Measurements from ENCODE around the gene KIRREL3. TPM values are rescaled to one million over a fixed set of nuclear protein-coding genes. Genes with fewer than 3 reads are reported as not detected.
A peak's percentile ranks its signal among the peaks of the same experiment; 100 is the strongest.

The KIRREL3 gene
- total and polyA plus RNA-seq, 4 donors = 0.02 to 0.71 (median 0.15) TPM; not detected in 1

GRCh38 chr11:126781942-126782341 lies 218.6 kb downstream of the KIRREL3 start:
- TF ChIP-seq CTCF (IDR thresholded peaks at IDR 0.05; ENCODE audit: control extremely low read depth, extremely low read depth) = no peak
- DNase-seq (no peak), ATAC-seq (ENCODE audit: insufficient read depth, low FRiP score) (no peak)
- 74 to 84% methylated on average over 5 of the region's 5 CpGs for WGBS, 2 donors
- Histone ChIP-seq H3K36me3 (ENCODE audit: control insufficient read depth in 4 of 4, insufficient read depth in 4 of 4, low read length in 4 of 4) (no peaks in the 10 kb centered on the region), H3K4me1 (ENCODE audit: control insufficient read depth in 5 of 5, insufficient read depth in 5 of 5, low read length in 5 of 5) (no peaks in the 10 kb centered on the region), H3K9me3 (ENCODE audit: control insufficient read depth in 4 of 4, insufficient read depth in 3 of 4, low read length in 3 of 4) (no peaks in the 10 kb centered on the region), H3K4me3 (no peak overlapping the region), H3K9ac (ENCODE audit: insufficient read depth in 1 of 2, low read length in 2 of 2) (no peak overlapping the region), H3K27ac (ENCODE audit: low read depth in 1 of 2, low read length in 1 of 2) (no peak overlapping the region), H3K27me3 (ENCODE audit: control insufficient read depth in 3 of 3, insufficient read depth in 3 of 3, low read length in 2 of 3) (peaks cover 0 to 2% (median 0%) of the 10 kb centered on the region in 3 donors)

- 69 to 83% methylated on average over 3 of the region's 3 CpGs for WGBS, 2 donors
- ATAC-seq (ENCODE audit: insufficient read depth, low FRiP score) = no peak
- DNase-seq = peak; percentile 14 to 71 (median 32)
Measured at GRCh38 chr11:126776119-126776518, 224.5 kb downstream of the KIRREL3 start.

GRCh38 chr11:126772267-126772666 lies 228.3 kb downstream of the KIRREL3 start:
- ATAC-seq (ENCODE audit: insufficient read depth, low FRiP score) = no peak
- no peaks in the 10 kb centered on the region for H3K9me3 ChIP-seq (ENCODE audit: control insufficient read depth in 4 of 4, insufficient read depth in 3 of 4, low read length in 3 of 4)

More at GRCh38 chr11:126776119-126776518, 224.5 kb downstream of the KIRREL3 start:
- TF ChIP-seq CTCF (IDR thresholded peaks at IDR 0.05; ENCODE audit: control extremely low read depth, extremely low read depth) = no peak
- Histone ChIP-seq H3K9ac (ENCODE audit: insufficient read depth in 1 of 2, low read length in 2 of 2) (no peak overlapping the region), H3K27me3 (ENCODE audit: control insufficient read depth in 3 of 3, insufficient read depth in 3 of 3, low read length in 2 of 3) (no peaks in the 10 kb centered on the region), H3K4me1 (ENCODE audit: control insufficient read depth in 5 of 5, insufficient read depth in 5 of 5, low read length in 5 of 5) (no peaks in the 10 kb centered on the region), H3K36me3 (ENCODE audit: control insufficient read depth in 4 of 4, insufficient read depth in 4 of 4, low read length in 4 of 4) (no peaks in the 10 kb centered on the region), H3K4me3 (no peak overlapping the region), H3K9me3 (ENCODE audit: control insufficient read depth in 4 of 4, insufficient read depth in 3 of 4, low read length in 3 of 4) (no peaks in the 10 kb centered on the region), H3K27ac (ENCODE audit: low read depth in 1 of 2, low read length in 1 of 2) (peak overlapping the region in 1 of 2 donors; percentile 20)

More at GRCh38 chr11:126772267-126772666, 228.3 kb downstream of the KIRREL3 start:
- no peak for DNase-seq
- no peak overlapping the region for H3K27ac ChIP-seq (ENCODE audit: low read depth in 1 of 2, low read length in 1 of 2)
- 85 to 88% methylated on average over 8 of the region's 8 CpGs for WGBS, 2 donors
- H3K4me1 ChIP-seq (ENCODE audit: control insufficient read depth in 5 of 5, insufficient read depth in 5 of 5, low read length in 5 of 5) = no peaks in the 10 kb centered on the region
- H3K36me3 ChIP-seq (ENCODE audit: control insufficient read depth in 4 of 4, insufficient read depth in 4 of 4, low read length in 4 of 4) = no peaks in the 10 kb centered on the region
- H3K9ac ChIP-seq (ENCODE audit: insufficient read depth in 1 of 2, low read length in 2 of 2) = no peak overlapping the region
- no peaks in the 10 kb centered on the region for H3K27me3 ChIP-seq (ENCODE audit: control insufficient read depth in 3 of 3, insufficient read depth in 3 of 3, low read length in 2 of 3)
- no peak overlapping the region for H3K4me3 ChIP-seq
- TF ChIP-seq CTCF (IDR thresholded peaks at IDR 0.05; ENCODE audit: control extremely low read depth, extremely low read depth) = no peak
